CD4-positive, alpha-beta T cell (primary cell): ENCODE data around the gene REXO5. TPM values are rescaled to one million over a fixed set of nuclear protein-coding genes. Genes with fewer than 3 reads are reported as not detected.
A peak's percentile ranks its signal among the peaks of the same experiment; 100 is the strongest.

Source experiments
- ATAC-seq: fragments of 200-7000 bp; cut with Tn5 transposase; one replicate; pipeline ENCODE4 v1.10.0; 2022; ENCODE audit warnings: mild to moderate bottlenecking; ENCODE audit not compliant: poor library complexity
- CTCF ChIA-PET: fragments of 350-600 bp; sonication (Branson Sonifier 250); formaldehyde crosslinking; loops from one replicate; lab custom pipeline; 2021; ENCODE audit warnings: antibody characterized with exemption, inconsistent platforms; lab: Charles Lee
- POLR2A ChIA-PET: fragments of 350-600 bp; sonication (Branson Sonifier 250); formaldehyde crosslinking; loops from one replicate; lab custom pipeline; 2021; ENCODE audit warnings: antibody characterized with exemption, inconsistent platforms; lab: Charles Lee
- DNase-seq, 14 experiments: peaks; one replicate each; pipeline ENCODE4 v3.0.0-alpha.2; 2013 to 2020; ENCODE audit warnings: mixed read lengths in 2 of 14
- H3K27ac ChIP-seq, 2 donors: one replicate each; pipeline versions ENCODE4 v1.5.1 to v1.7.0; 2013; ENCODE audit warnings: low read length in 2 of 2, low read depth in 1 of 2, mild to moderate bottlenecking in 1 of 2
- H3K27me3 ChIP-seq, 2 experiments: 1 replicate in 1 of 2; 2 replicates in 1 of 2; pipeline versions ENCODE4 v1.6.1 to v1.7.0; 2013; ENCODE audit warnings: low read length in 2 of 2, control low read depth in 1 of 2, mild to moderate bottlenecking in 1 of 2, moderate library complexity in 1 of 2; ENCODE audit not compliant: insufficient read depth in 2 of 2, control insufficient read depth in 1 of 2
- H3K36me3 ChIP-seq: one replicate; pipeline ENCODE4 v1.6.1; 2013; ENCODE audit warnings: low read length, control low read depth; ENCODE audit not compliant: insufficient read depth
- H3K4me1 ChIP-seq: one replicate; pipeline ENCODE4 v1.6.1; 2013; ENCODE audit warnings: low read length, control low read depth; ENCODE audit not compliant: insufficient read depth
- H3K4me3 ChIP-seq: one replicate; pipeline ENCODE4 v1.5.1; 2013; ENCODE audit warnings: mild to moderate bottlenecking, low read length, moderate library complexity
- H3K9me3 ChIP-seq, 2 experiments: 1 replicate in 1 of 2; 2 replicates in 1 of 2; pipeline versions ENCODE4 v1.6.1 to v1.7.0; 2013; ENCODE audit warnings: low read length in 2 of 2, mild to moderate bottlenecking in 2 of 2, control low read depth in 1 of 2, moderate library complexity in 1 of 2; ENCODE audit not compliant: control insufficient read depth in 1 of 2, insufficient read depth in 1 of 2
- H3K27ac Mint-ChIP-seq: one replicate; pipeline ENCODE4 v1.8.0; 2020; ENCODE audit warnings: mixed read lengths
- H3K27me3 Mint-ChIP-seq: one replicate; pipeline ENCODE4 v1.8.0; 2021; ENCODE audit warnings: mixed read lengths
- H3K36me3 Mint-ChIP-seq: one replicate; pipeline ENCODE4 v1.8.0; 2021; ENCODE audit warnings: low read depth, mixed read lengths
- H3K4me1 Mint-ChIP-seq: one replicate; pipeline ENCODE4 v1.8.0; 2021; ENCODE audit warnings: low read depth, mixed read lengths
- H3K4me3 Mint-ChIP-seq: one replicate; pipeline ENCODE4 v1.8.0; 2020; ENCODE audit warnings: mild to moderate bottlenecking, mixed read lengths
- H3K9me3 Mint-ChIP-seq: one replicate; pipeline ENCODE4 v1.8.0; 2020; ENCODE audit warnings: mixed read lengths
- intact Hi-C, 2 experiments: fragments of 100-400 bp; cut with DNase I in 1 of 2; cut with micrococcal nuclease in 1 of 2; formaldehyde crosslinking; loops; one replicate each; pipeline versions ENCODE4 v1.15.1 to v1.9.0; 2023 to 2025; cut with DNase I, micrococcal nuclease
- polyA plus RNA-seq, 2 donors: library from polyadenylated mRNA; unstranded; fragments of 120-200 nt; gene quantifications; one replicate each; pipeline ENCODE4 v1.2.1, GENCODE V29; 2013
- total RNA-seq, 174 experiments: library from RNA in 2 of 174; stranded (reverse) in 2 of 174; gene quantifications; one replicate each; pipeline ENCODE4 v1.2.3 and lab custom pipeline; 2021 to 2026
- TF ChIP-seq, protein P1 (sequence below): fragments of 200-600 bp; IDR thresholded peaks from one replicate; pipeline ENCODE4 v1.8.0; 2022; ENCODE audit warnings: antibody characterized with exemption, mild to moderate bottlenecking

The REXO5 gene, protein sequence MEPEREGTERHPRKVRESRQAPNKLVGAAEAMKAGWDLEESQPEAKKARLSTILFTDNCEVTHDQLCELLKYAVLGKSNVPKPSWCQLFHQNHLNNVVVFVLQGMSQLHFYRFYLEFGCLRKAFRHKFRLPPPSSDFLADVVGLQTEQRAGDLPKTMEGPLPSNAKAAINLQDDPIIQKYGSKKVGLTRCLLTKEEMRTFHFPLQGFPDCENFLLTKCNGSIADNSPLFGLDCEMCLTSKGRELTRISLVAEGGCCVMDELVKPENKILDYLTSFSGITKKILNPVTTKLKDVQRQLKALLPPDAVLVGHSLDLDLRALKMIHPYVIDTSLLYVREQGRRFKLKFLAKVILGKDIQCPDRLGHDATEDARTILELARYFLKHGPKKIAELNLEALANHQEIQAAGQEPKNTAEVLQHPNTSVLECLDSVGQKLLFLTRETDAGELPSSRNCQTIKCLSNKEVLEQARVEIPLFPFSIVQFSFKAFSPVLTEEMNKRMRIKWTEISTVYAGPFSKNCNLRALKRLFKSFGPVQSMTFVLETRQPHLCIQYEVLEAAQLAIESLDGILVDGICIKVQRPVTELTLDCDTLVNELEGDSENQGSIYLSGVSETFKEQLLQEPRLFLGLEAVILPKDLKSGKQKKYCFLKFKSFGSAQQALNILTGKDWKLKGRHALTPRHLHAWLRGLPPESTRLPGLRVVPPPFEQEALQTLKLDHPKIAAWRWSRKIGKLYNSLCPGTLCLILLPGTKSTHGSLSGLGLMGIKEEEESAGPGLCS
- under 1 TPM in 1 of 2 experiments, not detected in 1; 0.56 TPM for total RNA-seq
- polyA plus RNA-seq (2013, experiment 1 of 2) = 0.40 TPM
- polyA plus RNA-seq (2013, experiment 2 of 2) = 0.73 TPM
- total RNA-seq (lab: John Stamatoyannopoulos, UW) = 0.20 to 18.5 (median 1.0) reads per million in 172 experiments

DNA sequence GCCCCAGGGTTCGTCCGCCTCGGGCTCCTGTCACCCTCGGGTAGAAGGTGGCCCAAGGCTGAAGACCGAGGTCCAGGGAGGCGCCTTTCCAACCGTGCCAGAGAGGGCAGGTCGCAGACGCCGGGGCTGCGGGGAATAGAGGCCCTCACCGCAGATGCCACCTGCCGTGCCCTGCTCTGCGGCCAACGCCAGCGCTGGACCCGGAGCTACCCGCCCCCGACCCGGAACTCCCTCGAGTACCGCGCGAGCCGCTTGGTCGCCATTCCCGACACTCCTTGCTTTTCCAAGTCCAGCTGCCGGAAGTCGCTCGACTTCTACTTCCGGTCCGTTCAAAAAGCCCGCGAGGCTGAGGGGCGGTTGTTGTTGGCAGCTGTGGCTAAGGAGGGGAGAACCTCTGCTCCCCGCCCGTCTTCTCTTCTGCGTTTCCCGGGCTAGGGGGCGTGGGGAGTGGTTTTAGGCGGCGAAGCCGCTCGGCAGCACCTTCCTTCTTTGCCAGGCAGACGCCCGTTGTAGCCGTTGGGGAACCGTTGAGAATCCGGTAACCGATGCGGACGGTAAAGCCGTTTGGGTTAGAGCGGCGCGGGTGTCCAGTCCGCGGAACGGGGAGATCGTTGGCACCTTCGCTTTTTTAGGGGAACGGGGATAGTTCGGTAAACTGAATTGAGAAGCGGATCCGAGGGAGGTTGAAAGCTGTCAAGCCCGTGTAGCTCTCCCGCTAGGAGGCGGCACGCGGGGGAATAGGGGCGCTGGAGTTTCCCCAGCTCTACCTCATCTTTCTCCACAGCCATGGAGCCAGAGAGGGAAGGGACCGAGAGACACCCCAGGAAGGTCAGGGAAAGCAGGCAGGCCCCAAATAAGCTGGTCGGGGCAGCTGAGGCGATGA lies at the start of gene REXO5, which contains the start of gene ERI2:
Gene REXO5, plus strand, starts transcription at position 360 of the 883 bp plus-strand sequence. Its CDS starts 427 bp downstream, at position 787.
Gene ERI2, minus strand, starts transcription at position 305 of the 883 bp plus-strand sequence. Its CDS starts 42 bp downstream, at position 263.
- H3K4me3 ChIP-seq = peak within 1 kb of the TSS; percentile 92
- H3K27ac ChIP-seq = peak within 1 kb of the TSS; percentile 49 to 72
- peak within 1 kb of the TSS; percentile 98 for H3K4me3 Mint-ChIP-seq
- ATAC-seq (peak; percentile 88), DNase-seq (peak; percentile 49 to 87 (median 62))
- H3K4me1 Mint-ChIP-seq = peaks cover 17% of the 10 kb centered on the region
- peaks cover 23% of the 10 kb centered on the region for H3K4me1 ChIP-seq
- H3K27ac Mint-ChIP-seq = peak within 1 kb of the TSS; percentile 81
- intact Hi-C loops = loop anchor here (2.0 to 5.0 kb wide), 3 partner anchors 64 to 96 kb away; partner anchors contain the start of genes THUMPD1 (in 2 of the 2), DCUN1D3 (in 1 of the 2) and LYRM1 (in 1 of the 2)
- ChIA-PET CTCF (interaction anchor here (0.6 to 1.5 kb wide), 8 partner anchors 8 to 265 kb away, joined by 3 to 5 read pairs (median 3); partner anchors contain the start of gene ACSM3), POLR2A (interaction anchor here (0.8 to 1.8 kb wide), 7 partner anchors 8 to 94 kb away, joined by 3 to 12 read pairs (median 6); partner anchors contain the start of genes ACSM3, DCUN1D3, LYRM1 and THUMPD1)
- H3K9me3 Mint-ChIP-seq = no peaks in the 10 kb centered on the region
- H3K36me3 Mint-ChIP-seq = peaks cover 5% of the 10 kb centered on the region
- no peaks in the 10 kb centered on the region for H3K9me3 ChIP-seq
- no peaks in the 10 kb centered on the region for H3K27me3 Mint-ChIP-seq
- TF ChIP-seq, protein P1, sequence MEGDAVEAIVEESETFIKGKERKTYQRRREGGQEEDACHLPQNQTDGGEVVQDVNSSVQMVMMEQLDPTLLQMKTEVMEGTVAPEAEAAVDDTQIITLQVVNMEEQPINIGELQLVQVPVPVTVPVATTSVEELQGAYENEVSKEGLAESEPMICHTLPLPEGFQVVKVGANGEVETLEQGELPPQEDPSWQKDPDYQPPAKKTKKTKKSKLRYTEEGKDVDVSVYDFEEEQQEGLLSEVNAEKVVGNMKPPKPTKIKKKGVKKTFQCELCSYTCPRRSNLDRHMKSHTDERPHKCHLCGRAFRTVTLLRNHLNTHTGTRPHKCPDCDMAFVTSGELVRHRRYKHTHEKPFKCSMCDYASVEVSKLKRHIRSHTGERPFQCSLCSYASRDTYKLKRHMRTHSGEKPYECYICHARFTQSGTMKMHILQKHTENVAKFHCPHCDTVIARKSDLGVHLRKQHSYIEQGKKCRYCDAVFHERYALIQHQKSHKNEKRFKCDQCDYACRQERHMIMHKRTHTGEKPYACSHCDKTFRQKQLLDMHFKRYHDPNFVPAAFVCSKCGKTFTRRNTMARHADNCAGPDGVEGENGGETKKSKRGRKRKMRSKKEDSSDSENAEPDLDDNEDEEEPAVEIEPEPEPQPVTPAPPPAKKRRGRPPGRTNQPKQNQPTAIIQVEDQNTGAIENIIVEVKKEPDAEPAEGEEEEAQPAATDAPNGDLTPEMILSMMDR = peak; percentile 33
- H3K36me3 ChIP-seq = no peaks in the 10 kb centered on the region
- H3K27me3 ChIP-seq = no peaks in the 10 kb centered on the region

DNA sequence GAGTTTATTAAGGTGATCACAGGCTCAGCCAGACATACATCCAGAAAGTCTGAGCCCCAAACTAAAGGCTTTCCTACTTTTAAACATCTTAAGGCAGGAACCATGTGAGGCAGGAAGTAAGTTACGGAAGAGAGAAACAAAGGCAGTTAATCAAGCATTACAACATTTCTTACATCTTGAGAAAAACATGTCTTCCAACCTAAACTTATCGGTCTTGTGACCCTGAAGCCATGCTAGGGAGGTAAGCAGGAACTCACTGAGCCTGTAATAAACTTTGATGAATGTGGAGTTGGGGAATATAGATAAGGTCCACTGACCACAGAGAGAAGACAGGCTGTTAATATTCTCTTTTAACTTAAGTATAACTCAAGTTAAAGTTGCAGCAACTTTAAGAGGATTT lies 46.0 kb upstream of the REXO5 start:
- Histone ChIP-seq H3K36me3 (no peaks in the 10 kb centered on the region), H3K9me3 (peaks cover 0 to 8% of the 10 kb centered on the region in 2 experiments), H3K4me3 (no peak overlapping the region), H3K4me1 (peaks cover 20% of the 10 kb centered on the region), H3K27me3 (no peaks in the 10 kb centered on the region), H3K27ac (no peak overlapping the region)
- no peak overlapping the region for H3K27ac Mint-ChIP-seq
- intact Hi-C loops = loop anchor here in 1 of 2 experiments (10.0 kb wide), 1 partner anchor 744 kb away; no protein-coding TSS in a partner anchor
- TF ChIP-seq, protein P1 = no peak
- POLR2A ChIA-PET = no interaction called here
- no peak overlapping the region for H3K4me3 Mint-ChIP-seq
- ATAC-seq (no peak), DNase-seq (no peak)
- peaks cover 4% of the 10 kb centered on the region for H3K9me3 Mint-ChIP-seq
- H3K27me3 Mint-ChIP-seq = no peaks in the 10 kb centered on the region
- peaks cover 29% of the 10 kb centered on the region for H3K36me3 Mint-ChIP-seq
- H3K4me1 Mint-ChIP-seq = peaks cover 26% of the 10 kb centered on the region
- CTCF ChIA-PET = no interaction called here
